ENCODE measurements around the gene CLPTM1. TPM values are rescaled to one million over a fixed set of nuclear protein-coding genes. Genes with fewer than 3 reads are reported as not detected.

Gene CLPTM1
- 30.1 and 60.6 TPM in 2 replicates for total RNA-seq

DNA sequence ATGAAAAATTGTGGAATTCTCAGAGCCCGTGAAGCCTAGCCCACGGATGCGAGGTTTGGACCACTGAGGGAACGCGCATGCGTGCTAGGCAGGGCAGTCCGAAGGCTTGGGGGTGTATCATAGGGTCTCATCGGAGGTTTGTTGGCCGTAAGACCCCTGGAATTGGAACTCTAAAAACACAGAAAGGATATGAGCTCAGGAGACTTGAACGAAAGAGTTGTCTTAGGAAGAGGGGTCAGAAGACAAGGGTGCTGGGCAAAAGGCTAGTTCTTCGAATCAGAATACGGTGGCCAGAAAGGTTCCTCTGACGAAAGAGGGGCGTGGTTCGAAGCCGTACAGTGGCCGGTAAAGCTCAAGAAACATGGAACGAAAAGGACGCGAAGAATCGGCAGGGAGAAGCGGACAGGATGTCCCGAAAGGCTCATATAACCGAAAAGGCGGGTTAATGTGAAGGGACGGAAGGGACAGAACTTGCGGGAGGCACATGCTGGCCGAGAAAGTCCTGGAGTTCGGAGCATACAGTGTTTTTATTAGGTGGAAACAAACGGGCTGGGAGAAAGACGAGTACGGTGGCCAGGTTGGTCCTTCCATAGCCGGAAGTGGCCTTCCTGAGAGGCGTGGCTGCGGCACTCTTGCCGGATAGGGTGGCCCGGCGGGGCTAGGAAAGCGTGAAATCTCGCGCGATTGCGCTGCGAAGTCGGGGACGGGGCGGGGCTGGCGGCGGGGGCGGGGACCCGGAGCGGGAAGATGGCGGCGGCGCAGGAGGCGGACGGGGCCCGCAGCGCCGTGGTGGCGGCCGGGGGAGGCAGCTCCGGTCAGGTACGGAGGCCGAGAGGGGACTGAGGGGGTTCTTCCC is at the start of gene CLPTM1:
Gene CLPTM1 (plus strand): TSS at position 732 of the 856 bp plus-strand sequence. CDS start 16 bp downstream, at position 748.

DNA sequence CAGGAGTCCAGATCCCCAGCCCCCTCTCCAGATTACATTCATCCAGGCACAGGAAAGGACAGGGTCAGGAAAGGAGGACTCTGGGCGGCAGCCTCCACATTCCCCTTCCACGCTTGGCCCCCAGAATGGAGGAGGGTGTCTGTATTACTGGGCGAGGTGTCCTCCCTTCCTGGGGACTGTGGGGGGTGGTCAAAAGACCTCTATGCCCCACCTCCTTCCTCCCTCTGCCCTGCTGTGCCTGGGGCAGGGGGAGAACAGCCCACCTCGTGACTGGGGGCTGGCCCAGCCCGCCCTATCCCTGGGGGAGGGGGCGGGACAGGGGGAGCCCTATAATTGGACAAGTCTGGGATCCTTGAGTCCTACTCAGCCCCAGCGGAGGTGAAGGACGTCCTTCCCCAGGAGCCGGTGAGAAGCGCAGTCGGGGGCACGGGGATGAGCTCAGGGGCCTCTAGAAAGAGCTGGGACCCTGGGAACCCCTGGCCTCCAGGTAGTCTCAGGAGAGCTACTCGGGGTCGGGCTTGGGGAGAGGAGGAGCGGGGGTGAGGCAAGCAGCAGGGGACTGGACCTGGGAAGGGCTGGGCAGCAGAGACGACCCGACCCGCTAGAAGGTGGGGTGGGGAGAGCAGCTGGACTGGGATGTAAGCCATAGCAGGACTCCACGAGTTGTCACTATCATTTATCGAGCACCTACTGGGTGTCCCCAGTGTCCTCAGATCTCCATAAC is 49.6 kb upstream of the CLPTM1 start, which contains the start of gene APOE:
Gene APOE (plus strand): TSS at position 360 of the 724 bp plus-strand sequence. CDS start 829 bp downstream, outside the sequence.

DNA sequence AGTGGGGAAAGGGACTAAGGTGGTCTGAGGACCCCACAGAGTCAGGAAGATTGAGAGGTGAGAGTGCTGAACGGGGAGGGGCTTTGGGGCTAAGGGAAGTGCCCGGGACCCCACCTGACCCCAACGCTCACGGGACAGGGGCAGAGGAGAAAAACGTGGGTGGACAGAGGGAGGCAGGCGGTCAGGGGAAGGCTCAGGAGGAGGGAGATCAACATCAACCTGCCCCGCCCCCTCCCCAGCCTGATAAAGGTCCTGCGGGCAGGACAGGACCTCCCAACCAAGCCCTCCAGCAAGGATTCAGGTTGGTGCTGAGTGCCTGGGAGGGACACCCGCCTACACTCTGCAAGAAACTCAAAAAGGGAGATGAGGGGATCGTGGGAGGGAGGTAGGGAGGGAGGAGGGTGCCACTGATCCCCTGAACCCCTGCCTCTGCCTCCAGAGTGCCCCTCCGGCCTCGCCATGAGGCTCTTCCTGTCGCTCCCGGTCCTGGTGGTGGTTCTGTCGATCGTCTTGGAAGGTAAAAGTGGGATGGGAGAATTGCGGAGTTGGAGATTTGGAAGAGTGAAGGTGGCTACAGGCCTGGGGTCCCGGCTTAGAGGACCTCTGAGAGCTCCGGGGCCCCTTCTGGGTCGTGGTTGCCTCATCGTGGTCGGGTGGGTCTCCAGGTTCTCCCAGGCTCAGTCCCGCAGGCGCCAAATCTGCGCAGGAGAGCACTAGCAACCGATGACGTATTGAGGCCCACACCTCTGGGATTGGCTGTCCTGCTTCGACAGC is 40.6 kb upstream of the CLPTM1 start, which contains the start of gene APOC1:
Gene APOC1 (plus strand): TSS at position 176 of the 774 bp plus-strand sequence. CDS start 284 bp downstream, at position 460.

GRCh38 chr19:44942067-44942571 is 13.1 kb upstream of the CLPTM1 start, which contains the start of gene APOC4:
APOC4 (plus strand) TSS chr19:44942237; CDS start chr19:44942278, 41 bp downstream.

DNA sequence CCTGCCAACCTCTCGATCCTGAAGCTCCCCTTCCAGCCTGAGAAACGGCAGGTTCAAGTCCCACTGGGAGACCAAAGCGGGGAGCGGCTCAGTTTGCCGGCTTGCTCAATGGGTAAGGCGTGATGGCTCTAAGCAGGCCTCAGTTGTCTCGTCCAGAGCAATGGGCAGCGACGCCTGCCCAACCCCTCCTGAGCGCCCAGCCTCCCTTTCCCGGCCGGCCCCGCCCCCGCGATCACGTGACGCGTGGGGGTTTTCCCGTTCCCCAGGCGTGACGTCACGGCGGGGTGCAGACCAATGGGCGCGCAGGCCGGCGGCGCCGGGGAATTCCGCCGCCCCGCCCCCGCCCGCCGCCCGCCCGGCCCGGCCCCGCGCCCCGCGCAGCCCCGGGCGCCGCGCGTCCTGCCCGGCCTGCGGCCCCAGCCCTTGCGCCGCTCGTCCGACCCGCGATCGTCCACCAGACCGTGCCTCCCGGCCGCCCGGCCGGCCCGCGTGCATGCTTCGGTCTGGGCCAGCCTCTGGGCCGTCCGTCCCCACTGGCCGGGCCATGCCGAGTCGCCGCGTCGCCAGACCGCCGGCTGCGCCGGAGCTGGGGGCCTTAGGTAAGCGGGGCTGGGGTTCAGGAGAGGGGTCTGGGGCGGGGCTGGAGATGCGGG is 46.0 kb downstream of the CLPTM1 start, which contains the start of gene RELB:
Gene RELB (plus strand): TSS at position 378 of the 653 bp plus-strand sequence. CDS start 116 bp downstream, at position 494.

GRCh38 chr19:45038931-45039893 is 84.0 kb downstream of the CLPTM1 start, which contains the start of gene CLASRP:
CLASRP (plus strand) TSS chr19:45039045; CDS start chr19:45040213, 1,168 bp downstream.

Other genes with a start within 250 kb of the CLPTM1 start
- 4.0 and 6.7 TPM in 2 replicates for gene BCL3, start 206.7 kb upstream of the CLPTM1 start, total RNA-seq
- 0.06 TPM in 1 of 2 replicates, not detected in the other for gene CBLC, start 177.5 kb upstream of the CLPTM1 start, total RNA-seq
- 24.4 and 65.4 TPM in 2 replicates for gene BCAM, start 146.3 kb upstream of the CLPTM1 start, total RNA-seq
- 115 and 167 TPM in 2 replicates for gene NECTIN2, start 109.1 kb upstream of the CLPTM1 start, total RNA-seq
- gene TOMM40, start 64.1 kb upstream of the CLPTM1 start, total RNA-seq: 40.5 and 54.6 TPM in 2 replicates
- gene APOE, start 49.6 kb upstream of the CLPTM1 start, total RNA-seq: 2.4 and 3.8 TPM in 2 replicates
- gene APOC1, start 40.8 kb upstream of the CLPTM1 start, total RNA-seq: 0.31 and 1.5 TPM in 2 replicates
- gene APOC4, start 13.1 kb upstream of the CLPTM1 start, total RNA-seq: not detected in 2 replicates
- not detected in 2 replicates for gene APOC2, start 9.3 kb upstream of the CLPTM1 start, total RNA-seq
- gene RELB, start 46.1 kb downstream of the CLPTM1 start, total RNA-seq: 7.9 and 21.5 TPM in 2 replicates
- gene CLASRP, start 83.7 kb downstream of the CLPTM1 start, total RNA-seq: 5.8 and 20.6 TPM in 2 replicates
- gene ZNF296, start 121.1 kb downstream of the CLPTM1 start, total RNA-seq: 0.13 and 0.16 TPM in 2 replicates
- gene GEMIN7, start 123.9 kb downstream of the CLPTM1 start, total RNA-seq: 14.2 and 22.5 TPM in 2 replicates
- gene PPP1R37, start 137.8 kb downstream of the CLPTM1 start, total RNA-seq: 18.1 and 24.4 TPM in 2 replicates
- gene NKPD1, start 205.6 kb downstream of the CLPTM1 start, total RNA-seq: under 0.01 and 0.13 TPM in 2 replicates
- gene TRAPPC6A, start 222.9 kb downstream of the CLPTM1 start, total RNA-seq: 14.4 and 16.2 TPM in 2 replicates
- gene BLOC1S3, start 223.4 kb downstream of the CLPTM1 start, total RNA-seq: 2.6 and 3.6 TPM in 2 replicates